GM23248 (cell line): ENCODE data around the gene MRNIP. TPM values are rescaled to one million over a fixed set of nuclear protein-coding genes. Genes with fewer than 3 reads are reported as not detected.
A peak's percentile ranks its signal among the peaks of the same experiment; 100 is the strongest.

Experiments
- DNase-seq: peaks from one replicate; pipeline ENCODE4 v3.0.0-alpha.2; 2015
- H2AFZ ChIP-seq: fragments of 200-600 bp; sonication (generic); 2 replicates; pipeline ENCODE4 v1.6.1; 2016; ENCODE audit warnings: antibody characterized with exemption
- H3F3A ChIP-seq: fragments of 200-600 bp; sonication (generic); 2 replicates; pipeline ENCODE4 v1.6.1; 2016; ENCODE audit warnings: mild to moderate bottlenecking, antibody characterized with exemption, mixed run types; ENCODE audit not compliant: insufficient read depth
- H3K27ac ChIP-seq: fragments of 200-600 bp; sonication (generic); 2 replicates; pipeline ENCODE4 v1.5.1; 2016; ENCODE audit warnings: mild to moderate bottlenecking
- H3K27me3 ChIP-seq: fragments of 200-600 bp; sonication (generic); replicated peaks from 2 replicates; pipeline ENCODE4 v1.6.1; 2016; ENCODE audit warnings: mild to moderate bottlenecking; ENCODE audit not compliant: insufficient read depth
- H3K36me3 ChIP-seq: fragments of 200-600 bp; sonication (generic); 2 replicates; pipeline ENCODE4 v1.6.1; 2016; ENCODE audit warnings: low read depth, mild to moderate bottlenecking
- H3K4me1 ChIP-seq: fragments of 200-600 bp; sonication (generic); 2 replicates; pipeline ENCODE4 v1.6.1; 2016; ENCODE audit warnings: mild to moderate bottlenecking; ENCODE audit not compliant: insufficient read depth
- H3K4me2 ChIP-seq: fragments of 200-600 bp; sonication (generic); one replicate; pipeline ENCODE4 v1.6.1; 2016; ENCODE audit warnings: mild to moderate bottlenecking; ENCODE audit not compliant: unreplicated experiment
- H3K4me3 ChIP-seq: fragments of 200-600 bp; sonication (generic); 2 replicates; pipeline ENCODE4 v1.5.1; 2016; ENCODE audit warnings: mild to moderate bottlenecking
- H3K79me2 ChIP-seq: fragments of 200-600 bp; sonication (generic); 2 replicates; pipeline ENCODE4 v1.6.1; 2016; ENCODE audit warnings: mild to moderate bottlenecking; ENCODE audit not compliant: insufficient read depth
- H3K9ac ChIP-seq: fragments of 200-600 bp; sonication (generic); 2 replicates; pipeline ENCODE4 v1.6.1; 2016; ENCODE audit warnings: mild to moderate bottlenecking
- H3K9me2 ChIP-seq: fragments of 200-600 bp; sonication (generic); 2 replicates; pipeline ENCODE4 v1.6.1; 2016; ENCODE audit warnings: mixed run types, mild to moderate bottlenecking, moderate library complexity; ENCODE audit not compliant: insufficient read depth
- H3K9me3 ChIP-seq: fragments of 200-600 bp; sonication (generic); one replicate; pipeline ENCODE4 v1.6.1; 2017; ENCODE audit warnings: low read depth
- H4K20me1 ChIP-seq: fragments of 200-600 bp; sonication (generic); 2 replicates; pipeline ENCODE4 v1.6.0; 2016; ENCODE audit not compliant: insufficient read depth
- EZH2 ChIP-seq: fragments of 200-600 bp; sonication (generic); IDR thresholded peaks from 2 replicates; pipeline ENCODE4 v1.6.1; 2018; ENCODE audit warnings: antibody characterized with exemption, mild to moderate bottlenecking; ENCODE audit not compliant: insufficient read depth, poor library complexity, severe bottlenecking
- EZH2phosphoT487 ChIP-seq: fragments of 200-600 bp; sonication (generic); IDR thresholded peaks from 2 replicates; pipeline ENCODE4 v1.6.1; 2018; ENCODE audit warnings: antibody characterized with exemption, moderate library complexity, mild to moderate bottlenecking, low read depth; ENCODE audit not compliant: insufficient read depth
- WGBS, 2 experiments: methylation state at CpG; one replicate each; pipeline ENCODE4 v1.1.6; 2015 to 2017; ENCODE audit warnings: low lambda C conversion rate in 2 of 2, low coverage in 1 of 2; ENCODE audit errors: missing lambda C conversion rate in 2 of 2; 5-methylcytosine and 5-hydroxymethylcytosine counted together
- in situ Hi-C: fragments of 300-500 bp; cut with MboI; formaldehyde crosslinking; loops from 2 replicates; pipeline ENCODE4 v1.15.0; 2020
- polyA plus RNA-seq: library from polyadenylated mRNA; unstranded; fragments of >200 nt; fragmentation: Nextera tagmentation; extraction: Ambion mirVana; gene quantifications from 2 replicates; pipeline ENCODE4 v1.2.1, GENCODE V29; 2016
- total RNA-seq: library from RNA; depleted of rRNA; stranded (reverse); fragments of >200 nt; shearing (Covaris generic); gene quantifications from 2 replicates; pipeline ENCODE4 v1.2.3, GENCODE V29; 2014

The MRNIP gene
- total and polyA plus RNA-seq, 2 experiments from 2014 or later = 14.1 to 17.3 TPM

GRCh38 chr5:179830818-179831468 is 27.7 kb downstream of the MRNIP start:
- H3K27ac ChIP-seq = no peak overlapping the region
- H3K36me3 ChIP-seq = peaks cover 66% of the 10 kb centered on the region
- H3K9me3 ChIP-seq = no peaks in the 10 kb centered on the region
- TF ChIP-seq EZH2 (no peak), EZH2phosphoT487 (no peak)
- H3K27me3 ChIP-seq = no peaks in the 10 kb centered on the region
- H3K4me3 ChIP-seq = no peak overlapping the region
- peaks cover 38% of the 10 kb centered on the region for H3F3A ChIP-seq
- H3K9ac ChIP-seq = no peak overlapping the region
- H4K20me1 ChIP-seq = no peaks in the 10 kb centered on the region; the same call in 1 of the 2 replicates
- no peak overlapping the region for H2AFZ ChIP-seq
- no peaks in the 10 kb centered on the region for H3K9me2 ChIP-seq
- DNase-seq = no peak
- 97 to 98% methylated on average over 7 of the region's 7 CpGs for WGBS, 2 experiments
- H3K4me2 ChIP-seq = no peak overlapping the region
- in situ Hi-C loops = no loop called here
- H3K79me2 ChIP-seq = peaks cover 54% of the 10 kb centered on the region
- no peaks in the 10 kb centered on the region for H3K4me1 ChIP-seq

- Histone ChIP-seq H3K27ac (no peak overlapping the region), H4K20me1 (no peaks in the 10 kb centered on the region; the same call in 1 of the 2 replicates), H2AFZ (no peak overlapping the region), H3K36me3 (peaks cover 69% of the 10 kb centered on the region), H3F3A (peaks cover 34% of the 10 kb centered on the region), H3K9me3 (no peaks in the 10 kb centered on the region), H3K79me2 (peaks cover 60% of the 10 kb centered on the region), H3K27me3 (no peaks in the 10 kb centered on the region), H3K4me1 (no peaks in the 10 kb centered on the region), H3K9me2 (no peaks in the 10 kb centered on the region), H3K9ac (no peak overlapping the region), H3K4me2 (no peak overlapping the region), H3K4me3 (no peak overlapping the region)
- no peak for TF ChIP-seq EZH2
- TF ChIP-seq EZH2phosphoT487 = no peak
- DNase-seq = no peak
- in situ Hi-C loops = no loop called here
- 84 to 91% methylated on average over 7 of the region's 7 CpGs for WGBS, 2 experiments
Observed at GRCh38 chr5:179829732-179830435, 28.7 kb downstream of the MRNIP start.

GRCh38 chr5:179828756-179829421 is 29.7 kb downstream of the MRNIP start:
- no peaks in the 10 kb centered on the region for H3K4me1 ChIP-seq
- no peak overlapping the region for H3K27ac ChIP-seq
- H3K27me3 ChIP-seq = no peaks in the 10 kb centered on the region
- no peaks in the 10 kb centered on the region for H3K9me2 ChIP-seq
- no peak overlapping the region for H3K9ac ChIP-seq
- H3K36me3 ChIP-seq = peaks cover 69% of the 10 kb centered on the region
- H3K9me3 ChIP-seq = no peaks in the 10 kb centered on the region
- H3K79me2 ChIP-seq = peaks cover 70% of the 10 kb centered on the region
- TF ChIP-seq EZH2phosphoT487 (no peak), EZH2 (no peak)
- no peak overlapping the region for H3K4me2 ChIP-seq
- 89 to 97% methylated on average over 3 of the region's 3 CpGs for WGBS, 2 experiments
- no peak for DNase-seq
- in situ Hi-C loops = no loop called here
- H3K4me3 ChIP-seq = no peak overlapping the region
- no peak overlapping the region for H2AFZ ChIP-seq
- no peaks in the 10 kb centered on the region; the same call in 1 of the 2 replicates for H4K20me1 ChIP-seq
- peaks cover 34% of the 10 kb centered on the region for H3F3A ChIP-seq

GRCh38 chr5:179827680-179828079 is 30.9 kb downstream of the MRNIP start:
- TF ChIP-seq EZH2phosphoT487 = no peak
- TF ChIP-seq EZH2 = no peak

More at GRCh38 chr5:179827680-179828079, 30.9 kb downstream of the MRNIP start:
- Histone ChIP-seq H3K79me2 (peaks cover 72% of the 10 kb centered on the region), H4K20me1 (peaks cover 4% of the 10 kb centered on the region; the same call in 1 of the 2 replicates), H3K9me3 (no peaks in the 10 kb centered on the region), H2AFZ (no peak overlapping the region), H3F3A (peaks cover 28% of the 10 kb centered on the region), H3K4me2 (no peak overlapping the region), H3K4me1 (peaks cover 4% of the 10 kb centered on the region; the same call in 1 of the 2 replicates), H3K36me3 (peaks cover 60% of the 10 kb centered on the region), H3K27ac (peak overlapping the region; percentile 17; the same call in 1 of the 2 replicates), H3K9me2 (no peaks in the 10 kb centered on the region), H3K9ac (0 out of 2 replicates have a peak overlapping the region, but pooled peaks have one; percentile 11), H3K4me3 (no peak overlapping the region), H3K27me3 (no peaks in the 10 kb centered on the region)
- WGBS, 2 experiments = 65 to 70% methylated on average over 9 of the region's 9 CpGs
- in situ Hi-C loops = no loop called here
- peak; percentile 77 for DNase-seq
